ENCODE measurements around the gene ARVCF.

The ARVCF gene

DNA sequence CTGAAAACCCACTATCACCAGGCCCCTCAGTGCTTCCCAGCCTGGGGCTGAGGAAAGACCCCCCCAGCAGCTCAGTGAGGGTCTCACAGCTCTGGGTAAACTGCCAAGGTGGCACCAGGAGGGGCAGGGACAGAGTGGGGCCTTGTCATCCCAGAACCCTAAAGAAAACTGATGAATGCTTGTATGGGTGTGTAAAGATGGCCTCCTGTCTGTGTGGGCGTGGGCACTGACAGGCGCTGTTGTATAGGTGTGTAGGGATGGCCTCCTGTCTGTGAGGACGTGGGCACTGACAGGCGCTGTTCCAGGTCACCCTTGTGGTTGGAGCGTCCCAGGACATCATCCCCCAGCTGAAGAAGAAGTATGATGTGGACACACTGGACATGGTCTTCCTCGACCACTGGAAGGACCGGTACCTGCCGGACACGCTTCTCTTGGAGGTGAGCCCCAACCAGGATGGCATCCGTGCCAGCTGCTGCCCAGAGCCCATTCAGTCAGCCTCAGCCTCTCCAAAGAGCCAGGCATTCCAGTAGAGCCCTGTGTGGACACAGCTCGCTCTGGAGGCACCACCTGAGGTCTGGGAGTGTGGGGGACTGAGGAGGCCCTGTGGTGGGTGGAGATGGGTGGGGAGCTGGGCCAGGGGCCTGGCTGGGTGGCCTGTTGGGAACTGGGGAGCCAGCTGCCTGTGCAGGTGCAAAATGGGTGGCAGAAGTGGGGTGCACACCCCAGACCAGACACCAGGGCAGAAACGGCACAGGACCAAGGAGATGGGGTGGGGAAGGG, 52.6 kb downstream of the ARVCF start:
- no peak for DNase-seq (ENCODE audit: low read depth in 2 of 3, low spot score in 1 of 3)

DNA sequence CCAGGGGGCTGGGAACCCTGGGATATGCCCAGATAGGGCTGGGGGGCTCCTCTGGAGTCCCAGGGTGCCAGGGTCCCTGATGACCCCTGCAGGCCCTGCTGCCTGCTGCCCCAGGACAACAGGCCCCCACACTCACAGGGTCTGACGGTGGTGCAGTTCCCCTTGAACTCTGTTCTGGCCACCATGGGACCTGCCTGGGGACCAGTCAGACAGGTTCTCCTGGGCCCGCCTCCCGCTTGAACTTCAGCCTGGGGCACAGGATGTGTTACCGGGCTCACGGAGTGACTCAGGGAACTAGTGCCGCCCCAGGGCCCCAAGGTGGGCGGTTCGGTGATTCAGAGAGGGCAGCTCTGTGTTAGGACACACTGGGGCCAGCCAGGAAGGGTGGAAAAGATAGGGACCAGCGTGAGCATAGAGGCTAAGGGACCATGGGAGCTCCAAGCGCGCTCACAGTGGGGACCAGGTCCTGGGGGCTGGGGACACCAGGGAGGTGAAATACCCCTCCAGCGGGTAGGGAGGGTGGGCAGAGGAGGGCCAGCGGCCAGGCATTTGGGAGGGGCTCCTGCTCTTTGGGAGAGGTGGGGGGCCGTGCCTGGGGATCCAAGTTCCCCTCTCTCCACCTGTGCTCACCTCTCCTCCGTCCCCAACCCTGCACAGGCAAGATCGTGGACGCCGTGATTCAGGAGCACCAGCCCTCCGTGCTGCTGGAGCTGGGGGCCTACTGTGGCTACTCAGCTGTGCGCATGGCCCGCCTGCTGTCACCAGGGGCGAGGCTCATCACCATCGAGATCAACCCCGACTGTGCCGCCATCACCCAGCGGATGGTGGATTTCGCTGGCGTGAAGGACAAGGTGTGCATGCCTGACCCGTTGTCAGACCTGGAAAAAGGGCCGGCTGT, 53.5 kb downstream of the ARVCF start:
- peak in 1 of 3 donors; percentile 44 for DNase-seq (ENCODE audit: low read depth in 2 of 3, low spot score in 1 of 3)

DNA sequence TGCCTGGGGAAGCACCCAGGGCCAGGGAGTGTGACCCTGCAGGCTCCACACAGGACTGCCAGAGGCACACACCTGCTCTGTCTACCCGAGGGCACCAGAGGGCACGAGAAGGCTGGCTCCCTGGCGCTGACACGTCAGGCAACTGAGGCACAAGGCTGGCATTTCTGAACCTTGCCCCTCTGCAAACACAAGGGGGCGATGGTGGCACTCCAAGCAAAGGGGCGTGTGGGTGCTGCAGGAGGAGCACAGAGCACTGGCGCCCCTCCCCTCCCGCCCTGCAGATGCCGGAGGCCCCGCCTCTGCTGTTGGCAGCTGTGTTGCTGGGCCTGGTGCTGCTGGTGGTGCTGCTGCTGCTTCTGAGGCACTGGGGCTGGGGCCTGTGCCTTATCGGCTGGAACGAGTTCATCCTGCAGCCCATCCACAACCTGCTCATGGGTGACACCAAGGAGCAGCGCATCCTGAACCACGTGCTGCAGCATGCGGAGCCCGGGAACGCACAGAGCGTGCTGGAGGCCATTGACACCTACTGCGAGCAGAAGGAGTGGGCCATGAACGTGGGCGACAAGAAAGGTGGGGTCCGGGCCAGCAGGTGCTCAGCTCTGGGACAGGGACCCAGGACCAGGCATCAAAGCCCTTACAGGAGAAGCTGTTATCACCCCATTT, 54.2 kb downstream of the ARVCF start:
- peak; percentile 53 to 73 (median 63) for DNase-seq (ENCODE audit: low read depth in 2 of 3, low spot score in 1 of 3)

DNA sequence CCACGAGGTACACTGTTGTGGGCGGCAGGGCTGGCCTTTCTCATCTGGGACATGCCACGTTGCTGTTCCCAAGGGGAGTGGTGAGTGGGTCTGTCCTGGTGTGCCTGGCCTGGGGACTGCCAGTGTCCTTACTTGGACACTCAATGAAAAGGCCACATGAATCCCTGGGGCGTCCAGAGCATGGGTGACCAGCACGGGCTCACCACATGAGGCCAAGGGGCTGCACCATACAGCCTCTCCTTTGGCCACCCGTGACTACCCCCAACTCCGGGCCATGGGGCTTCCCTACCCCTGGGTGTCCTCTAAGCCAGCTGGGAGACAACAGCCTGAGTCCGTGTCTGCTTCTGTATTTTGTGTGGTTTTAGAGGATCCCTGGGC, 54.8 kb downstream of the ARVCF start:
- no peak for DNase-seq (ENCODE audit: low read depth in 2 of 3, low spot score in 1 of 3)

DNA sequence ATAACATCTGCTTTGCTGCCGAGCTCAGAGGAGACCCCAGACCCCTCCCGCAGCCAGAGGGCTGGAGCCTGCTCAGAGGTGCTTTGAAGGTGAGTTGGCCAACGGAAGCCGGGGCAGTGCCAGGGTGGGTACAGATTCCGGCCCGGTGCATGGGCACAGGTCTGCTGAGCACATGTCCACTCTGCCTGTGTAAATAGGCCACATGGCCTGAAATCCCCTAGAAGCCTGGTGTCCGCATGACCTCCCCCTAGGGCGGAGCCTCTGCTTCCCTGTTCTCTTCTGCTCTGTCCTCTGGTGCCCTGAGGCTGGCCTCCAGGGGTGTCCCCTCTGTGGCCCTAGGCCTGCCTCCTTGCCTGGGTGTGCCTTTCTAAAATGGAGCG, 55.4 kb downstream of the ARVCF start:
- DNase-seq (ENCODE audit: low read depth in 2 of 3, low spot score in 1 of 3), result no peak

DNA sequence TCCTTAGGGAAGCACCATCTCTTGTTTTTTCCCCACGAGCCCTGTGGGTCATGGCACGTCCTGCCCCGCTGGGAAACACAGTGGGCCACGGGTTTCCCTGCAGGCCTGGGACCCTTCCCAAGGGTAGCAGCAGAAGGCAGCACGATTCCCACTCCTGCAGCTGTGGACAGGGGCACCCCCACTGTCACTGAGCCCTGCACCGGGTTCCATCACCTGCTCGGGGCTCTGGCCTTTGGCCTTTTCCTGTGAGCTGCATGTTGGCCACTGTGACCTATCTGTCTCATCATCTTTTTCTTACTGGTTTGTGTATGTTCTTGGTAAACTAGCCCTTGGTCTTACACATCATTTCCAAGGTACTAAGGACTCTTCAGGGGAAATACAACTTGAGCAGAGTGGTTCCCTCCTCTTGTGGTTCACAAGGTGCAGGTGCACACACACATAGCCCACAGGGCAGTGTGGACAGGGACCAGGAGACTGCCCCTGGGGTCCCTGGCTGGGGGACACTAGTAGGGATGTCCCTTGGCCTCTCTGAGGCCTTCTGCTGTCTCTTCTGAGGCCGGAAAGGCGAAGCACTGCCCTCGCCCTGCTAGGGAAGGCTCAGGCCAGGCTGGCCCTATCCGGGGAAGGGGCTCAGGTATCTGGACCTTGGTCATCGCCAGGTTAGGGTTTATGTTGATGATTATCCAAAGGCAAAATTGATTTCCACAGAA, 56.0 kb downstream of the ARVCF start:
- no peak for DNase-seq (ENCODE audit: low read depth in 2 of 3, low spot score in 1 of 3)

DNA sequence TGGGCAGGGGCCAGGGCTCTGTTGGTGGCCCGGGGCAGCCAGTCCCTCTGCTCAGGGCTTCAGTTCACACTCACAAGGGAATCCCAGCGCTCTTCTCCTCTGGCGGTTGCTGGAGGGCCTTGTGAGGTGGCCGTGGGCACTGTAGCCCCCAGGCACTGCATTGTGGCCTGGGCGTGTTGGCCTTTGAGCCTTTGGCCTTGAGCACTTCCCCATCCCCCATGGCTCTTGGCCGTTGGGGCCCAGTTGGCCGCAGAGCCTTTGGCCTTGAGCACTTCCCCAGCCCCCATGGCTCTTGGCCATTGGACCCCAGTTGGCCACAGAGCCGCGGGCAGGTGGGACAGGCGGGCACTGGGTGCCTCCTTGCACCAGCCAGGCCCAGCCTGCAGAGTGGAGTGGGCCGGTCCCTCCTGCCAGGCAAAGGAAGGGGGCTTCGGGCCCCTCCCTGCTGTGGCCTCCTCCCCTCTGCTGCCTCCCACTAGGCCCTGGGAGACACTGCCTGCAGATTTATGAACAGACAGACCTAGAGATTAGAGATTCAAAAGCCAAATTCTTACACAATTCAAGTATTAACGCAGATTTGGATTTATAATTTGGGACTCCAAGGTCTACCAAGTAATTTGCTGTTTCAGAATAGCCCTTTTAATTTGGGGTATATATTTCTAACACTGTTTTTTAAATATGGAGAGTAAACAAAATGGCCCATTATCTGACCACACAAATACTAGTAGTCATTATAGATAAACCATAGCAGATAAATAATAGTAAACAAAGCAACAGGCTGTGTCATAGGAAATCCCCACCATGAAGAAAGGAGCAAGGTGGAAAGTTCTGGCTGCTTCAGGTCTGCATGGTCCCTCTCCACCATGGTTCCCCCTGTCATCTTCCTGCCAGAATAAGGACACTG, 56.8 kb downstream of the ARVCF start:
- DNase-seq (ENCODE audit: low read depth in 2 of 3, low spot score in 1 of 3), result no peak

DNA sequence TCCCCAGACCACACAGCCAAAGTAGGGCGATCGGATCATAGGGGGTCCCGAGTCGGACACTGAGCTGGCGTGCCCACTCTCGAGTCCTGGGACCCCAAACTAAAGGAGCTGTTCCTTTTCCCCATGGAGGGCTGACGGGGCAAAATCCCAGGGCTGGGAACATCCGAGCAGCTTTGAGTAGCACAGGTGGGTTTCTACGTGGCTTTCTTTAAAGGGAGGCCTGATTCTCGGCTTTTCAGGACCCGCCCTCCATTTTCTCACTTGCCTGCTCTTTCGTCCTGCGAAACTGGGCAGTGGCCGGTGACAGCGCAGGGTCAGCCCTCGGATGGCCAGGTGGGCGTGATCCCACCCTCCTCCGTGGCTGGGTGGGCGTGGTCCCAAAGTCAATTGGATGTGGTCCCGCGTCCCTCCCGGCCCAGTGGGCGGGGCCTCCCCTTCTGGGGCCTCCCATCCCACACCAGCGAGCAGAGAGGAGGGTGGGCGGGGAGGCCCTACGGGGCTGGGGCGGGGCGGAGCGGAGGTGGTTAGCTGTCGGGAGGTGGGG, 57.5 kb downstream of the ARVCF start:
- no peak for DNase-seq (ENCODE audit: low read depth in 2 of 3, low spot score in 1 of 3)

DNA sequence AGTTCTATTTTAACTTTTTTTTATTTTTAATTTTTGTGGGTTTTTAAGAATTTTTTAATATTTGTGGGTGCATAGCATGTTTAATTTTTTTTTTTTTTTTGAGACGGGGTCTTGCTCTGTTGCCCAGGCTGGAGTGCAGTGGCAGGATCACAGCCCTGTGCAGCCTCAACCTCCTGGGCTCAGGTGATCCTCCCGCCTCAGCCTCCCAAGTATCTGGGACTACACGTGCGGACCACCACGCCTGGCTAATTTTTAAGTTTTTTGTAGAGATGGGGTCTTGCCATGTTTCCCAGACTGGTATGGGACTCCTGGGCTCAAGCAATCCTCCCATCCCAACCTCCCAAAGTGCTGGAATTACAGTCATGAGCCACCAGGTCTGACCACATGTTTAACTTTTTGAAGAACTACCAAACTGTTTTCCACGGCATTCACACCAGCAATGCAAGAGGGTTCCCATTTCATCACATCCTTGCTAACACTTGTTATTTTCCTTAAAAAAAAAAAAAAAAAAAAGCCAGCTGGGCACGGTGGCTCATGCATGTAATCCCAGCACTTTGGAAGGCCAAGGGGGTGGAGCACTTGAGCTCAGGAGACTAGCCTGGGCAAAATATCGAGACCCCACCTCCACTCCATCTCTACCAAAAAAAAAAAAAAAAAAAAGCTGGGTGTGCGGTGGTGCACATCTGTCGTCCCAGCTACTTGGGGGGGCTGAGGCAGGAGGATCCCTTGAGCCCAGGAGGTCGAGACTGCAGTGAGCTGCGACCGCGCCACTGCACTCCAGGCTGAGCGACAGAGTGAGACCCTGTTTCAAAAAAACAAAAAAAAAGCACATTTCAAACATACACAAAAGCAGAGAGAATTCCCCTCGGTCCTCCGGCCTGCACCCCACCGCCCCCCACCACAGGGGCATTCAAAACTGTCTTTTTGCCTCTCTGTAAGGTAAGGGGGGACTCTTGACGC, 58.3 kb downstream of the ARVCF start:
- no peak for DNase-seq (ENCODE audit: low read depth in 2 of 3, low spot score in 1 of 3)

DNA sequence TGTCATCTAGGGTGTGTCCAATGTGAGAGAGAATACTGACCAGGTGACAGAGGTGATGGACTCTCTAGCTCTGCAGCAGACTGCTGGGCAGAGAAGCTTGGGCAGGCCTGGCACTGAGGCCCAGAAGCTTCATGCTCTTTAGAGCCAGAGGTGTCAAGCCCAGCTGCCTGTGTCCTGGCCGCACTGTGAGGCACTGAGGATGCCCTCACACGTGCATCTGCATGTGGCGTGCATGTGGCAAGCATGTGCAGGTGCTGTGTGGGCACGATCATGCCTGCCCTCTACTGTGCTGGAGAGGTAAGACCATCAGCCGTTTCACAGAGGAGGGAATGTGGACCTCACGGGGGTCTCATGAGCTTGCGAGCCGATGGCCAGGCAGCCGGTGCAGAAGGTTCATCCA, 59.2 kb downstream of the ARVCF start:
- no peak for DNase-seq (ENCODE audit: low read depth in 2 of 3, low spot score in 1 of 3)

DNA sequence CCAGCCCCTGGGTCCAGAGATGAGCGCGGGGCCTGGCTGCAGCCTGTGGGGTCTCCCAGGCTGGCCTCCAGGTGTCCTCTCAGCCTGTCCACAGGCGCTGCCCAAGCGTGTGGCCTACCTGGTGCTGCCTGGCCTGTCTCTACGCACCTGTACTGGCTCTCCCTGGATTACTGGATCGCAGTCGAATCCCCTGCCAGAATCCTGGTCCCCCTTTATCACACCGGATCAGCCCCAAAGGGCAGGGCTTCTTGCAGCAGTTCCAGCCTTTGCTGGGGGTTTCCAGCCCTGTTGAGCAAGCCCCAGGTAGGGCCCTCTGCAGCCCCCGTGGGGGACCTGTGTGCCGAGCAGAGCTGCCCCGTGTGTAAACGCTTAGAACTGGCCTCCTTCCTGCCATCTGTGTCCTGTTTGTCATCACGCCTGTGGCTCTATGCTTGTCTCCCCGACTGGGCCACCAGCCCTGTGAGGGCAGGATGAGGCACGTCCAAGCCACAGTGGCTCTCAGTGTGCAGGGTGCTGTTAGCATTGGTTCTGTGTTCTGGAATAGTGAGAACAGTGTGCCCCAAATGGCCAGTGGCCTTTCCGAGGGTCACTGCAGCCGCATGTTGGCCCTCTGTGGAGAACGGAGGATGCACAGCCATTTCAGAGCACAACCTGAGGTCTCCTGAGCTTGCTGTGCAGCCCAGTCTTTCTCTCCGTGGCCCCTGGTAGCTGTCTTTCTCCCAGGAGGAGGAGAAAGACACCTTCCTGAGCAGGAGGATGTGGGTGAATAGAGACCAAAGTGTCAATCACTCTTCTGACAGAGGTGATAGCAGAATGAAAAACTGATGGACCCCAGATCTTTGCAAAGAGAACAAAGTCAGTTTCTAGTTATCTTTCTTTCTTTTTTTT, 61.1 kb downstream of the ARVCF start:
- no peak for DNase-seq (ENCODE audit: low read depth in 2 of 3, low spot score in 1 of 3)

DNA sequence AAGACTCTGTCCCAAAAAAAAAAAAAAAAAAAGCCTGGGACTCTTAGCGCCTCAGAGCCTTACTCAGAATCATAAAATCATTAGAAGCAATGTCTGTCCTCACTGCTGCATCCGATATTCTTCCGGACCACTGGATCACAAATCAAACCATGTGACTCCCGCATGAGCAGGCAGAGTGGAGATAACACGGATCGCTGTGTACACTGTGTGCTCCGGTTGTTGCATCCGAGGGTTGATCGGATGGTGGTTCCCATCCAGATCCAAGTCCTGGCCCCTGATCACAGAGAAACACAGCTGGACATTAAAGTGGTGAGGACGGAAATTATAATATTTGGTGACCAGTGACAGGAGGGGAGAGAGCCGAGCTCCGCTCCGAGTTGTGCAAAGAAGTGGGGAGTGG, 65.3 kb downstream of the ARVCF start:
- no peak for DNase-seq (ENCODE audit: low read depth in 2 of 3, low spot score in 1 of 3)

DNA sequence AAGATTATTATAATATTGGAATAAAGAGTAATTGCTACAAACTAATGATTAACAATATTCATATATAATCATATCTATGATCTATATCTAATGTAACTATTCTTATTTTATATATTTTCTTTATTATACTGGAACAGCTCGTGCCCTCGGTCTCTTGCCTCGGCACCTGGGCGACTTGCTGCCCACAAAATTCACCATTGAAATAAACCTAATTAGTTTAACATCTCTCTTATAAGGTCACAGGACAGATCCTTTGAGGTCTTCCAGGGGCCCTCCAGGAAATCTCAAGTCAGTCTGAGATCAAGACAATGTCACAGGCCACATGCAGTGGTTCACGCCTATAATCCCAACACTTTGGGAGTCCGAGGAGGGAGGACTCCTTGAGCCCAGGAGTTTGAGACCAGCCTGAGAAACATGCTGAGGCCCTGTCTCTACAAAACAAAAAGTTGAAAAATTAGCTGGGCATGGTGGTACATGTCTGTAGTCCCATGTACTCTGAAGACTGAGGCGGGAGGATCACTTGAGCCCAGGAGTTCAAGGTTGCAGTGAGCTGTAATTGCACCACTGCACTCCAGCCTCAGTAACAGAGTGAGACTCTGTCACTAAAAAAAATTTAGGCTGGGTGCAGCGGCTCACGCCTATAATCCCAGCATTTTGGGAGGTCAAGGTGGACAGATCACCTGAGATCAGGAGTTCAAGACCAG, 68.4 kb downstream of the ARVCF start:
- DNase-seq (ENCODE audit: low read depth in 2 of 3, low spot score in 1 of 3), result no peak

DNA sequence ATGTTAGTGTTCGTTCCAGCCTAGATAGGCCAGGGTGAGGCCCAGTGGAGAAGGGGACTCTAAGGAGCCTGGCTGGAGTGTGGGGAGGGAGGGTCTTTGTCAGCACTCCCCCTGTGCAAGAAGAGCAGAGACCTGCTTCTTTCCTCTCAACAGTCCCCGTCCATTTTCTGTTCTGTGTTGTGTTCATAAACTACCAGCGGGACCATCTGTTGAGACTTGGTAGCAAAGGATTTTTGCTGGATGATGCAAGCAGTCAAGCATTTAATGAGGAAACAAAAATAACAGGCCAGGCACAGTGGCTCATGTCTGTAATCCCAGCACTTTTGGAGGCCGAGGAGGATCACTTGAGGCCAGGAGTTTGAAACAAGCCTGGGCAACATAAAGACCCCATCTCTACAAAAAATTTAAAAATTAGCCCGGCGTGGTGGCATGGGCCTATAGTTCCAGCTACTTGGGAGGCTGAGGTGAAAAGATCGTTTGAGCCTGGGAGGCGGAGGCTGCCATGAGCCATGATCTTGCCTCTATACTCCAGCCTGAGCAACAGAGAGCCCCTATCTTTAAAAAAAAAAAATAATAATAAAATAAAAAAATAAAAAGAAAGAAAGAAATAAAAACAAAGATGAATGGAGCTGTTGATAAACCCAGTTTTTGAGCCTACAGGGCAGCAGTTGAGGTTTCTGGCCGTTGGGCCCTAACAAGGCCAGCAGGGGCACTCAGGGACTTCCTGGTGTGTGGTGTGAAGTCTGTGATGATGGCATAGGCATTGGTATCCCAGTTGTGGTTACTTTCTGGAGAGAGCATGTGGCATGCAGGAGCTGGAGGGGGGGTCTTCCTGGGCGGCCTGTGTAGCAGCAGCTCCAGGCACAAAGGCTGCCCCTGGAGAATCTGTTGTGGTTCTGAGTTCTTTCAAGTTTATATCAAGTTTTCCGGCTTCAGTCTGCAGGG, 73.3 kb downstream of the ARVCF start:
- no peak for DNase-seq (ENCODE audit: low read depth in 2 of 3, low spot score in 1 of 3)

DNA sequence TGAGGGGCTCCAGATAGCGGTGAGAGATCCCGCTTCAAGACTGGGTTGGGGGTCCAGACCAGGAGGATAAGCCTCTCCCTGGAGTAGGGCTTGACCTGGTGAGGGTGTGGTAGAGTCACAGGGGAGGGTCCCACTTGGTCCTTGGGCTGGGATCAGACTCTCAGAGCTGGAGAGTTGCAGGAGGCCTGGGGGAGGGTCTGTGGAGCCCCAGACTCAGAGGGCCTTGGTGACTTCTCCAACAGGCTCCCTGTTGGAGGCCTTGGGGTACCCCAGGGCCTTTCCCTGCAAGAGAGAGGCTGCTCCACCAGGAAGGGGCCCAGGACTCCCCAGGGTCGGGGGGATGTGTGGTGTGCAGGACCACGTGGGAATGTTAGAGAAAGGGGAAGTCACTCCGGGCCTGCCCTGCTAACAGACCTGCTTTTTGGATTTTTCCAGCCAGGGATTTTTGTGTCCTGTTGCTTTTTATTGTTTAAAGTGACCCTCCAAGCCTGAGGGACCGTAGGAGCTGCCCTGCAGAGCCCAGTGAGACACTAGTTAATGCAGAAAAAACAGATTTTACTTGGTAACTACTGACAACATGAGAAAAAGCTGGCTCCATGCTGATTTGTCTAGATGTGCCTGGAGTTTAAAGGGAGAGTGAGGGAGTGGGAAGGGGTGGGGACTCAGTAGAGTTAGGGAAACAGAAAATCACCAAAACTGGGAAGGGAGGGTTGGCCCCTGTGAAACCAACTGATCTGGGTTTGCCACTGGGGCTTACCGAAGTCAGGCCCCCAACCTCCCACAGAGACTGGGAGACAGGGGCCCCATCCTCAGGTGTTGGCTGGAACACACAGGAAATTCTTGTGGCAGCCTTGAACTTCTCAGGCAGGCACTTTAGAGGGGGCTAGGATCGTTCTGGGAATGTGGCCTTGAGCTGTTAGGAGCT, 74.2 kb downstream of the ARVCF start:
- DNase-seq (ENCODE audit: low read depth in 2 of 3, low spot score in 1 of 3), result no peak
